NCI-H1048 (cell line): ENCODE data around the gene RMND5A.

Experiments used
- DNase-seq: peaks from one replicate; lab custom pipeline; 2025; lab: John Stamatoyannopoulos, UW

Gene RMND5A

GRCh38 chr2:86791573-86791972 is 71.5 kb downstream of the RMND5A start:
- no peak for DNase-seq

DNA sequence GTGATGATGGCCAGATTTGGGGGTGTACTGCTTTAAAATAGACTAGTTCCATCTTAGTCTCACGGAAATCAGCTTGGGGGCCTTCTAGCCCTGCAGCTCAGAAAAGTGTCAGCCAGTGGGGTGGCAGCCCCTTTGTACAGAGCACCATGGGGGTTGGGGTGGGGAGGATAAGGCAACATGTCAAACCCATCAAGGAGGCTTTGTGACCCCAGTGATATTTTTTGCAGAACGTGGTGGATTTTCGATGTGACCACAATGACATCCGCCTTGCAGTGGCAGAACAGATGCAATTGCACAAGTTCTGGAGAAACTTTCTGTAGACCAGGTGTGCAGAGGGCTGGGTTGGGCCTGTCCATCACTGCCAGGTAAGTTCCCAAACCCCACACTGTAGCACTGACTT is 73.7 kb downstream of the RMND5A start:
- no peak for DNase-seq

- DNase-seq, result no peak
Measured at GRCh38 chr2:86794861-86795260, 74.8 kb downstream of the RMND5A start.

DNA sequence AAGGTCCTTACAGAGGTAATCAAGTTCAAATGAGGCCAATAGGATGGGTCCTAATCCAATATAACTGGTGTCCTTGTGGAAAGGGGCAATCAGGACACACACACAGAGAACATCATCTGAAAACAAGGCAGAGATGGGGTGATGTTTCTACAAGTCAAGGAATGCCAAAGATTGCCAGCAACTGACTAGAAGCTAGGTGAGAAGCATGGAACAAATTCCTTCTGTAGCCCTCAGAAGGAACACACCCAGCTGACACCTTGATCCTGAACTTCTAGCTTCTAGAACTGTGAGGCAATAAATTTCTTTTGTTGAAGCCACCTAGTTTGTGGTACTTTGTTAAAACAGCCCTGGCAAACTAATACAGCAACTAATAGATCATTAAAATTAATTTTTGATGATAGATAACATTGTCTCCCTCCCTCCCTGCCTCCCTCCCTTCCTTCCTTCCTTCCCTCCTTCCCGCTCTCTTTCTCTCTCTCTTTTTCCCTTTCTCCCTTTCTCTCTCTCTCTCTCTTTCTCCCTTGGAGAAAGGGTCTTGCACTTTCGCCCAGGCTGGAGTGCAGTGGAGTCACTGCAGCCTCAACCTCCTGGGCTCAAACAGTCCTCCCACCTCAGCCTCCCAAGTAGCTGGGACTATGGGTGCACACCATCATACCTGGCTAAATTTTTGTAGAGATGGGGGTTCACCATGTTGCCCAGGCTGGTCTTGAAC is 80.9 kb downstream of the RMND5A start:
- no peak for DNase-seq

- DNase-seq, result no peak
Measured at GRCh38 chr2:86806059-86806857, 86.2 kb downstream of the RMND5A start.

DNA sequence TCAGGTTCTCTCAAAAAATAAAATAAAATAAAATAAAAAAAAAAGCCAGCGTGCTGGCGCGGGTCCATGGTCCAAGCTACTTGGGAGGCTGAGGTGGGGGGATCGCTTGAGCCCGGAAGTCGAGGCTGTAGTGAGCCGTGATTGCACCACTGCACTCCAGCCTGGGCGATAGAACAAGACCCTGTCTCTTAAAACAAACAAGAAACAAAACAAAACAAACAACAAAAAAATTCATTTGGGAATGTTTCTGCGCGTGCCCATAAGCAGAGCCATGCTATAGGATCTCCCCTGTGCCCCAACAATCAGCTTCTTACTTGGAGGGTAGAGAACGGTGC is 87.0 kb downstream of the RMND5A start:
- DNase-seq, result no peak

GRCh38 chr2:86807468-86808275 is 87.6 kb downstream of the RMND5A start:
- peak; percentile 29 for DNase-seq

GRCh38 chr2:86808315-86809161 is 88.4 kb downstream of the RMND5A start:
- peak; percentile 57 for DNase-seq

GRCh38 chr2:86809481-86810121 is 89.5 kb downstream of the RMND5A start:
- DNase-seq, result no peak

DNA sequence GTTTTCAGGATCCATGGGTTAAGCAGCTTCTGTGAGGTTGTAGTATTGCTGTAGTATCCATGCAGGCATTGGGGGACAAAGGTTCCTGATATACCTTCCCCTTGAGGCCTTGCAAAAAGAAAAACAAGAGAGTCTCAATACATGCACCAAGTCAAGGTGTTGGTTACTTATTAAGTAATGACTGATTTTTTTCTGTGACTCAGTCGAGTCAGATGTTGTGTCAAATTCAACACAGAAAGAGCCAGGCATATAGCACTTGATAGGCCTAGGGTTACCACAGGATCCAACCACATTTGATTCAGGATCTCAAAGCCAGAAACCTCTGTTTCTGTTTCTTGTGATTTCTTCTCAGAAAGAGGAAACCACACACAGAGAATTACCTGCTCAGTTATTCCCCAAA is 95.5 kb downstream of the RMND5A start:
- no peak for DNase-seq

DNA sequence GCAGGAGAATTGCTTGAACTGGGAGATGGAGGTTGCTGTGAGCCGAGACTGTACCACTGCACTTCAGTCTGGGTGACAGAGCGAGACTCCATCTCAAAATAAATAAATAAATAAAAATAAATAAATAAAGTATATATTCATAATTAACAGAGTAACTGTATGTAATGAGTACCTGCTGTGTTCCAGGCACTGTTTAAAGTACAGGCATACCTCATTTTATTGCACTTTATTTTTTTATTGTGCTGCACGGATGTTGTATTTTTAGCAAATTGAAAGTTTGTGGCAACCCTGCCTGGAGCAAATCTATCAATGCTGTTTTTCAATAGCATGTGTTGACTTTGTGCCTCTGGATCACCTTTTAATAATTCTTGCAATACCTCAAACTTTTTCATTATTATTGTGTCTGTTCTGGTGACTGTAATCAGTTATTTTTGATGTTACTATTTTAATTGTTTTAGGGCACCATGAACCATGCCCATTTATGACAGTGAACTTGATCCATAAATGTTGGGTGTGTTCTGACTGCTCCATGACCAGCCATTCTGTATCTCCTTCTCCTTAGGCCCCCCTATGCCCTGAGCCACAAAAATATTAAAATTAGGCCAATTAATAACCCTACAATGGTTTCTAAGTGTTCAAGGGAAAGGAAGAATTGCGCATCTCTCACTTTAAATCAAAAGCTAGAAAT is 98.2 kb downstream of the RMND5A start:
- no peak for DNase-seq

- DNase-seq, result no peak
Measured at GRCh38 chr2:86818957-86819356, 98.9 kb downstream of the RMND5A start.

GRCh38 chr2:86821306-86821705 is 101.2 kb downstream of the RMND5A start:
- DNase-seq, result no peak

GRCh38 chr2:86821842-86822241 is 101.8 kb downstream of the RMND5A start:
- no peak for DNase-seq

DNA sequence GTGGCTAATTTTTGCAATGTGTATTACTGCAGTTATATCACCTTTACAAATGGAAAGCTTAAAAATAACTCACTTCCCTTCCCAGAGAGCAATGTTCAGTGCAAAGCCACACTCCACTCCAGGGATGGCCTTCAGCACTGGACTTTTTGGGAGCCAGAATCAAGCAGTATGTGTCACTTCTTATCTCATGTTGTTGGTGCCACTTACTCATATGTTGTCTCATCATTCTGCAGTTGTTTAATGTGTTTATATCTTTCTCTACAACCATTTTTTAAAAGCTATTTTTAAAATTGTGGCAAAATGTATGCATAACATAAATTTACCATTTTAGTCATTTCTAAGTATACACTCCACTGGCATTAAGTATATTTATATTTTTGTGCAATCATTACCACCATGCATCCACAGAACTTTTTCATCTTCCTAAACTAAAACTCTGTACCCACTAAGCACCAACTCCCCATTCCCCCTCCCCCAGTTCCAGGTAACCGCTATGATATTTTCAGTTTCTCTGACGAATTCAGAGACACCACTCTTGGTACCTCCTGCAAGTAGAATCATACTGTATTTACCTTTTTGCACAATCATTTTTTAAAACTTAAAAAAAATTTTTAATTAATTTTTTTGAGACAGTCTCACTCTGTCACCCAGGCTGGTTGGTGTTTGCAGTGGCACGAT is 102.7 kb downstream of the RMND5A start:
- DNase-seq, result no peak

- no peak for DNase-seq
Measured at GRCh38 chr2:86825036-86825692, 105.1 kb downstream of the RMND5A start.

GRCh38 chr2:86825693-86826381 is 105.7 kb downstream of the RMND5A start:
- DNase-seq, result no peak

DNA sequence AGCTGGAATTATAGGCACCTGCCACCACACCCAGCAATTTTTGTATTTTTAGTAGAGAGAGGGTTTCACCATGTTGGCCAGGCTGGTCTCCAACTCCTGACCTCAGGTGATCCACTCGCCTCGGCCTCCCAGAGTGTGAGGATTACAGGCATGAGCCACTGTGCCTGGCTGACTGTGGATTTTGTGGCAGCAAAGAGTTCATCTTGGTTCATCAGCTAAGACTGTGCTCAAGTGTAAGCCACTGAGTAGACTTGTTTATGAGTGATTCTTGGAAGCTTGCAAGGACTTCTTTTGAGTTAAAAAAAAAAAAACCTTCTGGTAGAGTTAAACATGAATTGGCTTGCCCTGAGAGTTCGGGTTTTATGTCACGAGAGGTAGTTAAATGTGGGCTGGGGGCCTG is 106.9 kb downstream of the RMND5A start:
- DNase-seq, result no peak
